NK-92 (cell line): ENCODE data around the gene ADPRH.
"Not testable (repeated sequence)": the region's sequence is repeated elsewhere in the genome, so short reads cannot be mapped to it uniquely, and the experiment has no call there.

Experiments
- DNase-seq: peaks from one replicate; lab custom pipeline; 2025; ENCODE audit not compliant: unreplicated experiment; lab: John Stamatoyannopoulos, UW

The ADPRH gene

DNA sequence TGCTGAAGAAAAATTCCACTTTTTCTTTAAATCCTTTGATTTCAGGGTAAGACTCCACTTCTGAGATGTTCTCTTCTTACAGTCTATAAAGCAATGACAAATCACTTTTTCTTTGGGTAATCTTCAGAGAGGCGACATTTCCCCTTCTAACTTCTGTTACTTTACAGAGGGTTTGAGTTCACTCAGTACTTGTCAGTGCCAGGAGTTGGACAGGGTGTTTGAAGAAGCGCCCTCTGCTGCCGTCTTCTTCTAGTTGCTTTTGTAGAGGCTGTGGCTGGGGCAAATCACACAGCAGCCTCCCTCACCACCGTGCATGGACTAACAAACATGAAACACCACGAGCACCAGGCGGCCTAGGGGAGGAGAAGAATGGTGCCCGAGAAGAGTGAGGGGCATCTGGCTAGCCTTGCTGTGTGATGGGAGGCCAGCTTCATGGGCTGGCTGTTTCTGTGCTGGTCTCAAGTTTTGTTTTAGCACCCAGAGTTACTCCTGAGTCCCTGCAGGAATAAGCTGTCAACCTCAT, 19.8 kb upstream of the ADPRH start, which contains the start of gene CD80:
Gene CD80, minus strand, starts transcription at position 174 of the 523 bp plus-strand sequence. CDS start 1,886 bp downstream, outside the sequence.
- DNase-seq: no peak

DNA sequence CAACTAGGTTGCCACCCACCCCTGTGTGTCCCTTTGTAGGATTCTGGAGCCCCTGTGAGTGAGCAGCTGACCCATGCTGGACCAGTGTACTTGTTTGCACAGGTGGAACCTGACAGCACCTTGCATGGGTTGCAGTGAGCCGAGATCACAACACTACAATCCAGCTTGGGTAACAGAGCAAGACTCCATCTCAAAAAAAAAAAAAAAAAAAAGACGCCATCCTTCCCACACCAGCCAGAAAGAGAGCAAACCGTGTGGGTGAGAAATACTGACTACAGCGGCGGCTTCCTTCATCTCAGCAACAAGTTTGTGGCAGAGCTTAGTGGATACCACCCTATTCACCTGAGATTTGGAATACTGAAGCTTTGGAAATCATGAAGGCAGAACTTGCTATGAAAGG, 19.1 kb upstream of the ADPRH start:
- DNase-seq: no peak

DNA sequence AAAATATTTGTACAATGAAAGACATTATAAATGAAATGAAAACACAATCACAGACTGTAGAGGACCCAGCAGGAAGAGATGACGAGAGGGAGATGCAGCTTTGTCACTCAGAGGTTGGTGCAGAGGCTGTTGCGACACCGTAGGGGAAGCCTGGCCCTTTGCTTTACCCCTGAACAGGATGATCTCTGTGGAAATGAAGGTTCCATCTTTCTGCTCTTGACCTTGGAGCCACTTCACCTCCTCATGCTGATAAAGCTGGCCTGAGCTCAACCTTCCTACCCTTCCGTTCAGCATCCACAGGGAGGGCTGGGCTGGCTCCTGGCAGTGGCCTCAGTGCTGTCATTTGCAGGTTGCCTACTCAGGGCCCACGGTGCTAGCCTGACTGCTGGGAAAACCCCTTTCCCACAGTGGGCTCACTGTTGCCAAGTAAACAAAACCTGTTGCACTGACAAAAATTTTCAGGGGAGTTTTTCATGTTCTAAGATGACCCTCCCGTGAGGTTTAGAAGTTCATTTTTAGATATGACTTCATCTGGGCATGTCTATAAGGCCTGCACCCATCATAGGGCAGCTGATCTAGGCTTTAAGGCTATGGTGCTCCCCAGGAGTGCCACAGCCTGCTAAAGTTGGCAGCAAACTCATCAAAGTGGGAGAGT, 16.9 kb upstream of the ADPRH start:
- no peak for DNase-seq

DNA sequence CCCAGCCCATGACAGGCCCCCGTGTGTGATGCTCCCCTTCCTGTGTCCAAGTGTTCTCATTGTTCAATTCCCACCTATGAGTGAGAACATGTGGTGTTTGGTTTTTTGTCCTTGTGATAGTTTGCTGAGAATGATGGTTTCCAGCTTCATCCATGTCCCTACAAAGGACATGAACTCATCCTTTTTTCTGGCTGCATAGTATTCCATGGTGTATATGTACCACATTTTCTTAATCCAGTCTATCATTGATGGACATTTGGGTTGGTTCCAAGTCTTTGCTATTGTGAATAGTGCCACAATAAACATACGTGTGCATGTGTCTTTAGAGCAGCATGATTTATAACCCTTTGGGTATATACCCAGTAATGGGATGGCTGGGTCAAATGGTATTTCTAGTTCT, 16.0 kb upstream of the ADPRH start:
- DNase-seq: not testable (repeated sequence)

DNA sequence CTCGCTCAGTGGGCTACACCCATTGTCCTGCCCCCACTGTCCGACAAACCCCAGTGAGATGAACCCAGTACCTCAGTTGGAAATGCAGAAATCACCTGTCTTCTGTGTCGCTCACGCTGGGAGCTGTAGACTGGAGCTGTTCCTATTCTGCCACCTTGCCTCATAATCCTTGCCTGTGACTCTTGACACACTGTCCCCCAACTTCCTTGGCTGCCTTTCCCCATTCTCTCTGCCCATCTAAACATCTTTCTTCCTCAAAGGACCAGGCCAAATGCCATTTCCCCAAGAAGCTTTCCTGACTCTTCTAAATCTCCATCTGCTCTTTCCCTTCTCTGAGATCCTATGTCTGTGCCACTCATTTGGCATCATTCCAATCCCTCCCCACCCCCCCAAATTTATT, 10.1 kb upstream of the ADPRH start:
- no peak for DNase-seq

DNA sequence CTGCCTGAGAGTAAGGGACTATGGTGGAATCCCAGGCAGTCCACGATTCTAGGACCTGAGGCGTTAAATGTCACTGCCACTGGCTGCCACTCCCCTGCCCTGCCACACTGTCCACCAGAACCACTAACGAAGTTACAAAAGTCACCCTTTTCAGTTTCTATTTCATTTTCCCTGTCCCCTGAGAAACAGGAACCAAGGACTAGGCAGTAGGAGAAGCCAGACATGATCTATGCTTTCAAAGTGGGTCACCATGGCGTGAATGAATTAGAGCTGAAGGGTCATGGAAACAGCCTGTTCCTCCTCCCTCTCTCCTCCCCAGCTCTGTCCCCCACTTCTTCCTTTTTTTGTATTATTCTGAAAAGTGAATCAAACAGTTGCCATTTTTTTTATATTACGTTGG, 9.1 kb upstream of the ADPRH start:
- no peak for DNase-seq

DNA sequence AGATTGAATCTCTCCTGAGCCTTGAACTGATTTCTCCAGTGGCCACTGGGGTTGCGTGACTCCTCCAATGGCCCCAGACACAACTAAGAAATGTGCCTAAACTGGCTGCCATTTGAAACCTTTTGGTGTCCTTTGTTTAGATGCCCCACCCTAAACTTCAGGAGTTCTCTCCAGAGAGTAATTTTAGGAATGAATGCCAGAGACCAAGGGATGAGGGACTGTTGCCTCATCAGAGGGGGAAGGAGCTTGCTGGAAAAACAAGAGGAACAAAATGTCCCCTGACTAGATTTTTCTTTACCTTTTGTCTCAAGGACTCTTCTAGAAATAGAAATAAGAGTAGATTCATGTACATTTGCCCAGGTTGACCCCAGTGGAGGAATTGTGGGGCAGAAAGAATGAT, 8.1 kb upstream of the ADPRH start:
- DNase-seq: no peak

DNA sequence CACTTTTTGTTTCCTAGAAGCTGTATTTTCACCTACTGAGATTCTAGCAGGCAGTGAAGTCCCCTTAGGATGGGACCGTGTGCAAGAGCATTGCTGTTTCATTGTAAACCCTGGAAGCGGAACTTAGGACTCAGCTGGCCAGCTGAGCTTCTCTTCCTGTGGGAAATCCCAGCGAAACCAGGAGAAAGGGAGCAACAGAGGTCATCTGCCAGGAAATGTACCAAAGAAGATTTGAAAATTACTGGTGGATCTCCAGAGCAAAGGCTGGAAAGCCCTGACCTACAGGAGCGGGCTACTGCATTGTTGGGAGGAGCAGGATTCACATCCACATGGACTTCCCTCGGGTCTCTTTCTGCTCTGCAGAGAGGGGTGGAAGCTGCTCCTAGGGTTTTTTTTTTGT, 7.6 kb upstream of the ADPRH start:
- no peak for DNase-seq

DNA sequence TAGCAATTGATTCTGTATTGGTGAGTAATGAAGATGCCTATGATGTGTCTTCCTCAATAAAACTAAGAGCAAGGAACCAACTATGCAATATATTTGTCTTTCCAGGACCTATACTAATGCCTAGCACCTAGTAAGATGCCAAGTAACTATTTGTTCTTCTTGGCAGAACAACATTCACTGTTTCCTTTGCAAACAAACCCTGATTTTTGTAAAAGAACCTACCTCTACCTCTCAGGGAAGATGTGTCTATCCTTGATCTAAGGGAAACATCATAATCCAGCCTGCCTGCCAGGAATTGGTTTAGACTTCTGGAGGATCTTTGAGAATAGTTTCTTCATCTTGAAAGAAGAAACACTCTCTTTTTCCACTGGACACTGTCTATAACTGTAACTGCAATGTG, 3.8 kb upstream of the ADPRH start:
- no peak for DNase-seq

DNA sequence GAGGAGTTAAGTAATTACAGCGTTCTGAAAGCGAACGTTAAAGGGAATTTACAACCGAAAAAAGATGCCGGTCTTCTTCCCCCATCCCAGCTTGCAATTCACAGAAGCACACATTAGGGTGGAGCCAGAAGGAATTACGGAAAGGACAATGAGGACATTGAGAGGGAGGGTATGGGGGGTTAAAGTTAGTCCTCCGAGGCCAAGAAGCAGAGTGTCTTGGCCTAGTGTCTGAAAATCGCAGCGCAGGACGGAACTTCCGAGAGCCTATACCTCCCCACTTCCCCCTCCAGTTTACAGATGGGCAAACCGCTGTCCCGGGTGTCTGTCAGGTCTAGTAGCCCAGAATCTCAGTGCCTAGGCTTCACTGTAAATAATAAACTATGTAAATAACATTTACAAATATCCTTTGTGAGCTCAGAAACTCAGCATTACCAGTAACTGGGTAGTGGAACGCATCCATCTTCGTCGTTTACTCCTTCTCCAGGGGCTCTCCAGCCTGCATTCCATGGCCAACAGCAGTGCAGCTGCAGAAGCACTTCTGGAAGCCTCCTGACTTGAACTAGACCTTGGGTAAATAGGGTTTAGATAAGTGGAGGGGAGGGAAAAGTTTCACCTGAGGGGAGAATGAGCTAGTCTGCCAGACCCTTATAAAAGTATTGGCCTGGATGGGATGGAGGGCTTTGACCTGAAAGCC, 922 bp downstream of the ADPRH start:
- DNase-seq: no peak

DNA sequence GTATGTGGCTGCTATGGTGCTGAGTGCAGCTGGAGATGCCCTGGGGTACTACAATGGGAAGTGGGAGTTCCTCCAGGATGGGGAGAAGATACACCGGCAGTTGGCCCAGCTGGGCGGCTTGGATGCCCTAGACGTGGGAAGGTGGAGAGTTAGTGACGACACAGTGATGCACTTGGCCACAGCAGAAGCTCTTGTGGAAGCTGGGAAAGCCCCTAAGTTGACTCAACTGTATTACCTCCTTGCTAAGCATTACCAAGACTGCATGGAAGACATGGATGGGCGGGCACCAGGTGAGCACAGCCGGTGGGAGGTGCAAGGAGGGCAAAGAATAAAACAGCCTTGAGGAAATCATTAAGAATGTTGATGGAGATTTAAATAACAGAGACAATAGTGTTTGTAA, 2.9 kb downstream of the ADPRH start:
- DNase-seq: no peak

DNA sequence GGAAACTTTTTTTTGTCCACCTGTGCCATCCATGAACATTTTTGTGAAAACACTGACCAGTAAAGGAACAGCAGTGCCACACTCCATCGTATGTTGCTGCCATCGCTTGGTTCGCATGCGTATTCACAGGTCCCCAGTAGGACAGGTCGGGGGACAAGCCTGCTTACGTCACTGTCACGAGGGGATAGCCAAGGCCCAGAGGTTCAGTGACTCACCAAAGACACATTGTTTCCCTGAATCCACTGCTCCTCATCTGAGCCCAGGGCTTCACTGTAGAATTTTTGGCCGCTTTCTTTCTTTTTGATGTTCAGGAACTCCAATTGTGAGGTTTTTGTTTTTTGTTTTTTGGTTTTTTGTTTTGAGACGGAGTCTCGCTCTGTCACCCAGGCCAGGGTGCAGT, 5.9 kb downstream of the ADPRH start:
- no peak for DNase-seq

DNA sequence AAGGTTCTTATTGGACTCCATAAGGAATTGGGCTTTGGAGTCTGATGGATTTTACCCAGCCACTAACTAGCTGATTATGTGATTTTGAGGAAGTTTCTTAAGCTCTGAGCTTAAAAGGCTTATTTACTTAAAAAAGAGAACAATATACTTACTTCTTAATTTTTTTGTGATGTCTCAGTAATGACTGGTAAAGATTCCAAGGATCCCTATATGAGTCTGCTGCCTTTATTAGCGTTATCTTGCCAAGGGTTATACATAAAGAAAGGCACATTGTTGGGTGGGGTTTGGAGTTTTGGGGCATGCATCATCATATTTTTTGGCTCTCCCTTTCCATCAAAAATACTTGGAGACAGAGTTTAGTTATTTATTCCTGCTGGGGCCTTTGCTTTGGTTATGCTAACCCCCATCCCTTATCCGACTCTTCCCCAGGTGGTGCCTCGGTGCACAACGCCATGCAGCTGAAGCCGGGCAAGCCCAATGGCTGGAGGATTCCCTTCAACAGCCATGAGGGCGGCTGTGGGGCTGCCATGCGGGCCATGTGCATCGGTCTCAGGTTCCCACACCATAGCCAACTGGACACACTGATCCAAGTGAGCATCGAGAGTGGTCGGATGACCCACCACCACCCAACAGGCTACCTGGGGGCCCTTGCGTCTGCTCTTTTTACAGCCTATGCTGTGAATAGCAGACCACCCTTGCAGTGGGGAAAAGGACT, 6.7 kb downstream of the ADPRH start:
- DNase-seq: no peak

DNA sequence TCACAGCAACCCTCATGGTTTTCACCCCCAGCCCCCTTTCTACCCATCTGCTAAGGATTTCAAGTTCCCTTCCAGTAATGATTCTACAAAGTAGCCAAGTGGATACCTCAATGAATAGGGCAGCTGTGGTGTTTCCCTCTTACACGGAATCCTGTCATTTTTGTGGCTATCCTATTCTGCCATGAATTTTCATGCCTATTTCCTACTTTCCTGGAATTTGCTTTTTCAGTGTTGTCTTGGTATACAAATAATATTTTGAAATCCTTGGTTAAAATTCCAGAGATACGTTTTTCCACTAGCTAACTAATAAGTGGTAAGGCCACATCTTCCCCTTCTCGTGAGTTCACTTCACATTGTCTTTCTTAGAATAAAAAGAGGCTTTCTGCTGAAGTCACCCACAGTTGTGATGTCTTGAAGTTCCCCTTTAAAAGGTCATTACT, 7.5 kb downstream of the ADPRH start:
- DNase-seq: no peak

DNA sequence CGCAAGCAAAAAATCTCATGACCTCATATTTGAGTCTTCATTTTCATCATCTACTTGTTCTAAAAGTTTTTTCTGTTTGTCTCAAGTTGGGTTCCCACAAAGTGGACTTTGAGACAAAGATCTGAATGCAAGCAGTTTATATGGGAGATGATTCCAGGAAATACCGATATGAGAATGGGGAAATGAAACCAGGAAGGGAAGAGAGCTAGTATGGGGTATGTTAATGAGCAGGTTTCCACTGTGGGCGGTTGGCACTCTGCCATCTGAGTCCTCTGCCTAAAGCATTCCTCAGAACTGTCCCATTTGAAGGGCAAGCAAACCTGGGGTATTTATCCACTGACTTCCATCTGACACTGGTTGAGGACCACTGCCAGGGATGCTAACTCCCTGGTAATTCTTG, 8.8 kb downstream of the ADPRH start:
- DNase-seq: no peak

DNA sequence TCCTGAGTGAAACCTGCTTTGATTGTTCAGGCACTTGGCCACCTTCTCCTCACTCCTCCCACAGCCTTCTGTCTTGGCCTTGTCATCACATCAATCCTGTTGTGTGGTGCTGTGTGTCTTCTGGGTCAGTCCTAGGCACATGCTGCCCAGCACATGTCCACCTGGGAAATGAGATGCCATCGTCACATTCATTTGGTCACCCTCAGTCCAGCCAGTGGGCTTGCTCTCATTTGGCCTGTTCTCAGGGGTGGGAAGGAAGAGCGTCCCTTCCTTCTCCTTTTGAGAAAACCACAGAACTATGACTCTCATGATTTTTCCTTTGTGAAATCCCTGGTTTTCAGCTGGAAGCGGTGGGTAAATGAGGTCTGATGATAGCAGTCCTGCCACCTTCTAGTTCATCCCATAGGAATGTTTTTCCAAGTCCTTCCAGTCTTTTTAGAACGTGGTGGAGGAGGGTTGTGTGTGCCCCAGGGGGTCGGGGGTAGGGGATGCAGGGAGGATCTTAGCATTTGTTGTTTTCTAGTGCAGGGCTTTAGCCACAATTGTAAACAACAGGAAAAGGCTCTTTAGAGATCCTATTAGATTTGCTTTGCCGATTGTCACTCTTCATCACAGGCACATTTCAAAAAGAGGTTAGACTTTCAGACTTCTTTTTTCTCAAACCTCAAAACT, 9.9 kb downstream of the ADPRH start:
- no peak for DNase-seq

DNA sequence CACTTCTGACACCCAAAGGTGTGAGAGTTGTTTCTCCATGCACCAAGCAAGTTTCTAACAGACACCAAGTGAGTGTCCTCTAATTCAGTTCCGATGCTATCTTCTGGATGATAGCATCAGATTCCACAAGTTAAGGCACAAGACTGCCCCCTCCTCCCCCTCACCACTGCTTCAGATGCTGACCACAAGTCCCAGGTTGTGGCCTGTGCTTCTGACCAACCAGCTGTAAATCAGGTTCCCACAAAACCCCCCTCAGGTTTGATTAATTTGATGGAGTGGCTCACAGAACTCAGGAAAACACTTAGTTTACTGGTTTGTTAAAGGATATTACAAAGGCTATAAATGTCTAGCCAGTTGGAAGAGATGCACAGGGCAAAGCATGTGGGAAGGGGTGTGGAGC, 11.4 kb downstream of the ADPRH start:
- no peak for DNase-seq

DNA sequence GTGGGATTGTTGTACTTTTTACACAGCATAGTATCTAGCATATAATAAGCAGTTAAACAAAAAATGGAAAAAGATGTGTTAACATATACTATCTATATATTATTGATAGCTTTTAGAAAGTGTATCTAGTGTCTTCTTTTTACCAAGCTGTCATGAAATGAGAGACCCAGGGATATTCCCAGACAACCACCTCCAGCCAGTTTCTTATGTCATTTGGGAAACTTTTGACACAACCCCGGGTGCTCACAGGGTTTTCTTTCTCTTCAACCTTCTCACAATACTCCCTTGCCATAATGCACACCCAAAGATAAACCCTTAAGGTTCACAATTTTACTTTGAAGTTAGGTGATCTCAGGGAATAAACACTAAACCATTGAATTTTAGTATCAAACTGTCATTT, 13.6 kb downstream of the ADPRH start:
- DNase-seq: no peak

DNA sequence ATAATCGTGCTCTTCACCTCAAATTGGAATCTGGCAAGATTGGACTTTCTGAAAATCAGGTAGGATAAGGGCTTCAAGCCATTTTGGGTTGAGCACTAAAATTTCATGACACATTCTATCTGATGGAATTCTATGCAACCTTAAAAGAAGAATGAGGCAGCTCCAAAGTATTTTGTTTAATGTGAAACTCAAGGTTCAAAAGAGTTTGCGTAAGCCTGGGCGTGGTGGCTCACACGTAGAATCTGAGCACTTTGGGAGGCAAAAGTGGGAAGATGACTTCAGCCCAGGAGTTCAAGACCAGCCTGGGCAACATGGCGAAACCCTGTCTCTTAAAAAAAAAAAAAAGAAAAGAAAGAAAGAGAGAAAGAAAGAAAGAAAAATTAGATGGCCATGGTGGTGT, 14.8 kb downstream of the ADPRH start:
- no peak for DNase-seq

DNA sequence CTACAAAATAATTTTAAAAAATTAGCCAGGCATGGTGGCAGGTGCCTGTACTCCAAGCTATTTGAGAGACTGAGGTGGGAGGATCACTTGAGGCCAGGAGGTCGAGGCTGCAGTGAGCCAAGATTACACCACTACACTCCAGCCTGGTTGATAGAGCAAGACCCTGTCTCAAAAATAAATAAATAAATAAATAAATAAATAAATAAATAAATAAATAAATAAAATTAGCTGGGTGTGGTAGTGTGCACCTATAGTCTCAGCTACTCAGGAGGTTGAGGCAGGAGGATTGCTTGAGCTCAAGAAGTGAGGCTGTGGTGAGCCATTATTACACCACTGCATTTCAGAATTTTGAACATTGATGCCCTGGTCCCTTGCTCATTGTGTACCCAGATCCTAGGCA, 15.6 kb downstream of the ADPRH start:
- not testable (repeated sequence) for DNase-seq

DNA sequence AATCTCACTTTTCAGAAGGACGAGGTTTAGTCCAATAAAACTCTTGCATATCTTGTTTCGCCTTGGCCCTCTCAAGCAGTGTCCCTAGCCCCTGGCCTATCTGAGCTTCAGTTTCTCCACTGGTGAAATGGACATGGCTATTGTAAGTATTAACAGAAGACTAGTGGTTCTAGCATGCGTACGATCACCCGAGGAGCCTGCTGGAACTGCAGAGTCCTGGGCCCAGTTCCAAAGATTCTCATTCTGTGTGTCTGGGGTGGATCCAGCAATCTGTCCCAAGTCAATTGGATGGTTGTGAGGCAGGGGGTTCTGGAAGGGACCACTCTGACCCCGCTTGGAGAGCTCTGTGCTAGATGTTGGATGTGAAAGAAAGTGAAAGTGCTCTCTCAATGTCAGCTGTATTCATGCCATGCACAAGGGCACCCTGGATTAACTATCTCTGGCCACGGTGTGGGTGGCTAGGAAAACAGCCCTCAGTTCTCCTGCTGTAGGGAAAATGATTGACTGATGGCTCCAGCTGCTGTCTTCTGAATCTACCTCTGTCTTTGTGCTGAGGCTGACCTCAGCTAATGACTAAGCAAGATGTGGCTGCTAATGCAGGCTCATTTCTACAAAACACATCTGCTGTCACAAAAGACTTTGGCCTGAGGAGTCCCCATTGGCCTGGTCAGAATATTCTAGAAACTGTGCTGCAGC, 16.5 kb downstream of the ADPRH start:
- DNase-seq: no peak
